GM18505 (cell line): ENCODE measurements around the gene CDH23.

Experiments
- ATAC-seq: cut with Tn5 transposase; IDR thresholded peaks from one replicate; pipeline ENCODE4 v1.9.1; 2021; ENCODE audit not compliant: unreplicated experiment
- POLR2A ChIP-seq: IDR thresholded peaks from 4 replicates; pipeline ENCODE4 v1.6.1; 2011; ENCODE audit warnings: borderline replicate concordance; ENCODE audit not compliant: insufficient read depth, insufficient read length; ENCODE audit errors: extremely low read depth

The CDH23 gene

DNA sequence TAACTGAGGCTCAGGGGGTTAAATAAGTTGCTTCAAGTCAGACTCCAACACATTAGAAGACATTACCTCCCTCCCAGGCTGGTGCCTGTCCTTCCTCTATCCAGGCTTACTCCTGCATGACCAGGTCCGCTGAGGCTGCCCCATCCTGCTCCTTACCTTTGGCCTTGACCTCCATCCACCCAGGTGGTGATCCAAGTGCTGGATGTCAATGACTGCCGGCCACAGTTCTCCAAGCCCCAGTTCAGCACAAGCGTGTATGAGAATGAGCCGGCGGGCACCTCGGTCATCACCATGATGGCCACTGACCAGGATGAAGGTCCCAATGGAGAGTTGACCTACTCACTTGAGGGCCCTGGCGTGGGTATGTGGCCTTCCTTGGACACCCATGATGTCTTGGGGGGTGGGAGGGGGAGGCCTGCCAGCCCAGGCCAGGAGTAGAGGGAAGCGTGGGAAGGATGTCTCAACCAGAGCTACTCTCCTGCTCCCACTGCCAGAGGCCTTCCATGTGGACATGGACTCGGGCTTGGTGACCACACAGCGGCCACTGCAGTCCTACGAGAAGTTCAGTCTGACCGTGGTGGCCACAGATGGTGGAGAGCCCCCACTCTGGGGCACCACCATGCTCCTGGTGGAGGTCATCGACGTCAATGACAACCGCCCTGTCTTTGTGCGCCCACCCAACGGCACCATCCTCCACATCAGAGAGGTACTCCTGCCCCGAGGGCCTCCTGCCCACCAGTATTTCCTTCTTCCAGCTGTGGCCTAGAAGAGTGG is 406.2 kb downstream of the CDH23 start:
- TF ChIP-seq POLR2A = no peak
- no peak for ATAC-seq

DNA sequence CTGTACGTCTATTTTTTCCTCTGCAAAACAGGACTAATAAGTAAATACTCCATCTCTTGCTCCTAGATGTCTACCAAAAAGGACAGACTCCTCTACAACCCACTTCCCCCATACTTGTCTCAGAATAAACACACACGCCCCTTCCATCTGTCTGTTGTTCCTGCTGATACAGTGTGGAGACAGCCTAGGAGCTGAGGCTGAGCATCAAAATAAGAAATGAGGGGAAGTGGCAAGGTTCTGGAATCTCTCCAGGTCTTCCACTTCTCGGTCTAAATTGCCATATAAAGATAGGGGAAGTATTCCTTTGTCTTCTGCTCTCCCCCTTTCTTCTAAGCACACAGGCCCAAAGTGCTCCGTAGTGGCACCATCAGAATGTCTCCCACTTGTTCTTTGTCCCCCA is 407.4 kb downstream of the CDH23 start:
- no peak for TF ChIP-seq POLR2A

DNA sequence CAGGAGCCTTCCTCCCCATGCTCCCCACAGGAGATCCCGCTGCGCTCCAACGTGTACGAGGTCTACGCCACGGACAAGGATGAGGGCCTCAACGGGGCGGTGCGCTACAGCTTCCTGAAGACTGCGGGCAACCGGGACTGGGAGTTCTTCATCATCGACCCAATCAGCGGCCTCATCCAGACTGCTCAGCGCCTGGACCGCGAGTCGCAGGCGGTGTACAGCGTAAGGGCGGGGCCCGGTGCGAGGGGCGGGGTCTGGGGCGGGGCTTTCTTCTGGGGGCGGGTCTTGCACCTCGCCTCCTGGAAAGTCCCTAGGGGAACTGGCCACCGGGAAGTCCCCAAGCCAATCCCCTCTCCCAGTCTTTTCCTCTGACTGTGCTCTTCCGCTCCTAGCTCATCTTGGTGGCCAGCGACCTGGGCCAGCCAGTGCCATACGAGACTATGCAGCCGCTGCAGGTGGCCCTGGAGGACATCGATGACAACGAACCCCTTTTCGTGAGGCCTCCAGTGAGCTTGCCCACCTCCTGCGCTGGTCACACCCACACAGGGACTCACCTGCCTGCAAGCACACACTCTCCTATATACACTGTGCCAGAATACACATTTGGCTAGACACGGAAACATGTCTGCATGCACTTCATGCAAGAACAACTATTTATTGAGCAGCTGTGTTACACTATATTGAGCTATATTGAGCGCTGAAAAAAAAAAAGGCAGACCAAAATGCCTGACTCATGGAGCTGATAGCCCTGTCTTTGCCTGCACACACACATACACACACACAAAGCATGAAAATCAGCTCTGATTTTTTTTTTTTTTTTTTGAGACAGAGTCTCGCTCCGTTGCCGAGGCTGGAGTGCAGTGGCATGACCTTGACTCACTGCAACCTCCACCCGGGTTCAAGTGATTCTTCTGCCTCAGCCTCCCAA is 409.3 kb downstream of the CDH23 start:
- no peak for ATAC-seq
- no peak for TF ChIP-seq POLR2A

More for the DNA sequence above, 407.4 kb downstream of the CDH23 start:
- ATAC-seq = no peak

DNA sequence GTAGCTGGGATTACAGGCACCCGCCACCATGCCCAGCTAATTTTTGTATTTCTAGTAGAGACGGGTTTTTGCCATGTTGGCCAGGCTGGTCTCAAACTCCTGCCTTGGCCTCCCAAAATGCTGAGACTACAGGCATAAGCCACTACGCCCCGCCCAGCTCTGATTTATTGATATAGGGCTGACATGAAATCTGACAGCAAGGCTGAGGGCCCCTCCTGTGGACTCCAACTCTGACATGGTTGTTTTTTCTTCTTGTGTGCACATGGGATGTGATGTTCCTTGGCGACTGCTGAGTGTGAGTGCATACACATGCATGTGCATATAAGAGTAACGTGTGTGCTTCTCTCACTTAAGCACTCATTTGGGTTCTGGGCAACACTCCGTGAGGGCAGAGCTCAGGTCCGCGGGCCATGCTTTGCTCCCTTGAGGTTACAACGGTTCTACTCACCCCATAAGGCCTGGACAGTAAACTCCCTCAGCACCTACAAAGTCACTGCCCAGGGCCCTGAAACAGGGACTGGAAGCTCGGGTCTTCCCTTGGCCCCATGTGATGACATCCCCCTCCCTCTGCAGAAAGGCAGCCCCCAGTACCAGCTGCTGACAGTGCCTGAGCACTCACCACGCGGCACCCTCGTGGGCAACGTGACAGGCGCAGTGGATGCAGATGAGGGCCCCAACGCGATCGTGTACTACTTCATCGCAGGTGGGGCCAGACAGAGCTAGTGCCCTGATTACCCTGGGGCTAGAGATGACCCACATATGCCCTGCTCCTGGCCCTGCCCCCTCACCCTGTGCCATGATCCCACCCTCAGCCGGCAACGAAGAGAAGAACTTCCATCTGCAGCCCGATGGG is 410.2 kb downstream of the CDH23 start:
- ATAC-seq = no peak
- TF ChIP-seq POLR2A = no peak

DNA sequence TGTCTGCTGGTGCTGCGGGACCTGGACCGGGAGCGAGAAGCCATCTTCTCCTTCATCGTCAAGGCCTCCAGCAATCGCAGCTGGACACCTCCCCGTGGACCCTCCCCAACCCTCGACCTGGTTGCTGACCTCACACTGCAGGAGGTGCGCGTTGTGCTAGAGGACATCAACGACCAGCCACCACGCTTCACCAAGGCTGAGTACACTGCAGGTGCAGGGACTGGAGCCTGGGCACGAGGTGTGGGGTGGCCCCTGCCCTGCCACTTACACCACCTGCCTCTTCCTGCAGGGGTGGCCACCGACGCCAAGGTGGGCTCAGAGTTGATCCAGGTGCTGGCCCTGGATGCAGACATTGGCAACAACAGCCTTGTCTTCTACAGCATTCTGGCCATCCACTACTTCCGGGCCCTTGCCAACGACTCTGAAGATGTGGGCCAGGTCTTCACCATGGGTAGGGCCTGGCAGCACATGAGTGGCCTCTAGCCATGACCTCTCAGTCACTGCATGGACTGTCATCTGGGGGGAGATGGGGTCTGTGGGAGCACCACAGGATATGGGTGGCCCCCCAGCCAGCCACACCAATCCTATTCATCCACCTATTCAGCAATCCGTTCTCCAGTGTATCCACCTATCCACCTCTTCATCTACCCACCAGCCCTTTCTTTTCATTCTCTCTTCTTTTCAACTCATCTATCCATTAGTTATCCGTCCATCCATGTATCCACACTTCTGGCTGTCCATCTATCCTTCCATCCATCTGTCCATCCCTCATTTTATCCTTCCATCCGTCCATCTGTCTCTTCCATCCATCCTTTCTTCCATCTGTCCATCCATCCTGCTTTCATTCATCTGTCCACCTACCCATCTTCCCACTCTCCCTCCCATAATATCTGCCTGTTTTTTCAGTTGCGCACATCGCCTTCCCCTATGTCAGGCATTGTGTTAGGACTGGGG is 411.1 kb downstream of the CDH23 start:
- TF ChIP-seq POLR2A = no peak
- no peak for ATAC-seq

DNA sequence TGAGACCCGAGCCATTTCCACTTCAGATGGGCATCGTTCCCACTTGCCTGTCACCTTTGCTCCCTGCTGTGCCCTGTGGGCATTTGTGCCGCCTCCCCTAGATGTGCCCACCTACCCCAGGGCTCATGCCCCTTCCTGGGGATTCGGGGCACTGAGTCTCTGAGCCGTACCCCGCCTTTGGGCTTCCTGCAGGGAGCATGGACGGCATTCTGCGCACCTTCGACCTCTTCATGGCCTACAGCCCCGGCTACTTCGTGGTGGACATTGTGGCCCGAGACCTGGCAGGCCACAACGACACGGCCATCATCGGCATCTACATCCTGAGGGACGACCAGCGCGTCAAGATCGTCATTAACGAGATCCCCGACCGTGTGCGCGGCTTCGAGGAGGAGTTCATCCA is 412.9 kb downstream of the CDH23 start:
- ATAC-seq = no peak
- no peak for TF ChIP-seq POLR2A

DNA sequence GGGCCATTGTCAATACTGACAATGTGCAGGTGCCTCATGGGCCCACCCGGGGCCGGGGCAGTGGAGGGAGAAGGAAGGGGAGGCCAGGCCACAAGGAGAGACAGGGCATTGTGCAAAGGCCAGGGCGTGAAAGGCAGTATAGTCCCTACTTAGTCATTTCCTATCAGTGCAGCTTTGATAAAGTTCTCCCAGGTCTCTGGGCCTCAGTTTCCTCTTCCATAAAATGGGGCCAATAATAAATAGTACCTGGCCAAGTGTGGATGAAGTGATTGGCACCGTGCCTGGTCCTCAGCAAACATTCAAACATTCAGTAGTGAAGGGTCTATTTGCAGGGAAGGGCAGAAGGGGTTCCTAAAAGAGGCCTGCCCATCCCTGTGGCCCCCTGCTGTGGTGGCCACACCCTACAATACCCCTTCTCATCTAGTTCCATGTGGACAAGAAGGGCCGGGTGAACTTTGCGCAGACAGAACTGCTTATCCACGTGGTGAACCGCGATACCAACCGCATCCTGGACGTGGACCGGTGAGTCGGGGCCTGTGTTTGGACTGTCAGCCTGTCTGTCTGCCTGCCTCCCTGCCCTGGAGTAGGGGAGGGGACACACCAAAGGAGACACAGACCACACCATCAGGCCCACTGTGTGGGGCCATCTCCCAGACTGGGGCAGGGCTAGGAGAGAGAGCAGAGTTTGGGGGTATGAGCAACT is 413.5 kb downstream of the CDH23 start:
- ATAC-seq = no peak
- TF ChIP-seq POLR2A = no peak

DNA sequence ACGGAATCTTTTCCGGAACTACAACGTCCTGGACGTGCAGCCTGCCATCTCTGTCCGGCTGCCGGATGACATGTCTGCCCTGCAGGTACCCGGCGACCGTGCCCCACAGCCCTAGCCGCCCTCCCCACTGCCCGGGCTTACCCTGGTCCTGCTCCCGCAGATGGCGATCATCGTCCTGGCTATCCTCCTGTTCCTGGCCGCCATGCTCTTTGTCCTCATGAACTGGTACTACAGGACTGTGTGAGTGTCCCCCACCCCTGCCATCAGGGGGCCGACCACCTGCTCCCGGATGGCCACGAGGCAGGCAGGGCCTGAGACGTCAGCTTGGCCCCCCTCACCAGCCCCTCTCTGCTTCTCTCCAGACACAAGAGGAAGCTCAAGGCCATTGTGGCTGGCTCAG is 414.6 kb downstream of the CDH23 start:
- ATAC-seq = no peak

DNA sequence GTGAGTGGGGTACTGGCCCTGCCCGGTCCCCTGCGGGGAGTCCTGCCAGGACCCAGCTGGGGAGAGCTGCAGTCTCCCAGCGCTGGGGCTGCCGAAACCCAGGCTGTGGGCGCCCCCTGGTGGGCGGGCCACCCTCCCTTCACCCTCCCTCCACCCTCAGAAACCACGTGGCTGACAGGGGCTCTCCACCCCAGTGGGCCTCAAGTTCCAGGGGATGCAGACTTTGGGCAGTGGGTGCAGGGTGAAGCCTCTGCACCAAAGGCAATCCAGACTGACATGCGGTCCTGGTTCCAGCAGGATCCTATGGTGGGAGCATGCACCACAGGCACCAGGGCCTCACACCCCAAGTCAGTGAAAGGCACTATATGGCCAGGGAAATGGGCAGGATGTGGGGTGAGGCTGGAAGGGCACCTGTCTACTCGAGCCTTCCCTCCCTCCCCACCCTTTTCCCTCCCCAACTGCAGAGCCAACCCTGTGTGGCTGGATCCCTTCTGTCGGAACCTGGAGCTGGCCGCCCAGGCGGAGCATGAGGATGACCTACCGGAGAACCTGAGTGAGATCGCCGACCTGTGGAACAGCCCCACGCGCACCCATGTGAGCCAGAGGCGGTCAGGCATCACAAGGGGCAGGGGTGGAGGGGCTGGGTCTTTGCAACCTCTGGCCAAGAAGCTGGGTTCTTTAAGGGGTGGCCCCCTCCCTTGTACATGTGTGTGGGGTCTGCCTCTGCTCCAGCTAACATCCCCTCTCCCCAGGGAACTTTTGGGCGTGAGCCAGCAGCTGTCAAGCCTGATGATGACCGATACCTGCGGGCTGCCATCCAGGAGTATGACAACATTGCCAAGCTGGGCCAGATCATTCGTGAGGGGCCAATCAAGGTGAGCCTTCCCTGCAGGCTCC is 415.5 kb downstream of the CDH23 start:
- ATAC-seq = no peak
- TF ChIP-seq POLR2A = no peak

More for the DNA sequence above, 414.6 kb downstream of the CDH23 start:
- TF ChIP-seq POLR2A = no peak

DNA sequence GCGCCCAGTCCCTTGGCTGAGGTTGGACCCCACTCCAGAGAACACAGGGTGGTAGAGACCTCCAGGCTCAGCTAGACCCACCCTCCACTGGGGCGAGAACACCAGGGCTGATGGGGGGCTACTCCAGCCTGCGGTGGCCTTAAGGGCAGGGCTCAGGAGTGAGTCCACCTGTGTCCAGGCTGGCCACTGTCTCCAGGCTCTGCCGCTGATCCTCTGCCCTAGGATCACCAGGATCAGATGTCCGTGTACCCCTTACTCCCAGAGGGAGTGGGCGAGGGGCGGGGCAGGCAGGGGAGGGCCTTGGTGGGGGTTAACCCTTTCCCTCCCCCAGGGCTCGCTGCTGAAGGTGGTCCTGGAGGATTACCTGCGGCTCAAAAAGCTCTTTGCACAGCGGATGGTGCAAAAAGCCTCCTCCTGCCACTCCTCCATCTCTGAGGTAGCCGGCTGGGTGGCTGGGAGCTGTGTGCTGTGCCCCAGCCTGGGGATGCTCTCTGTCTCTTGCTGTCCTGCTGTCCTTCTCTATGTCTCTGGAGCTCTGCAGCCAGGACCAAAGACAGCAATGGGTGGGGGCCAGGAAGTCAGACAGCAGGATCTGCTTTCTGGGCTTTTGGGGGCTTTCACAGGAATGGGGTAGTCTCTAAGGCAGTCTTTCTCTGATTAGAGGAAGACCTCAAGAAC is 416.3 kb downstream of the CDH23 start:
- no peak for TF ChIP-seq POLR2A
- no peak for ATAC-seq
